Measurements from ENCODE around the gene SETX. TPM values are rescaled to one million over a fixed set of nuclear protein-coding genes. Genes with fewer than 3 reads are reported as not detected.

The SETX gene
- polyA plus RNA-seq, 1 experiment: 15.3 TPM

- CTCF ChIA-PET: interaction anchor here (1.1 to 11.0 kb wide), 2 partner anchors 11 to 469 kb away, joined by 3 to 248 read pairs; no protein-coding TSS in a partner anchor
- TF ChIP-seq, protein P1, sequence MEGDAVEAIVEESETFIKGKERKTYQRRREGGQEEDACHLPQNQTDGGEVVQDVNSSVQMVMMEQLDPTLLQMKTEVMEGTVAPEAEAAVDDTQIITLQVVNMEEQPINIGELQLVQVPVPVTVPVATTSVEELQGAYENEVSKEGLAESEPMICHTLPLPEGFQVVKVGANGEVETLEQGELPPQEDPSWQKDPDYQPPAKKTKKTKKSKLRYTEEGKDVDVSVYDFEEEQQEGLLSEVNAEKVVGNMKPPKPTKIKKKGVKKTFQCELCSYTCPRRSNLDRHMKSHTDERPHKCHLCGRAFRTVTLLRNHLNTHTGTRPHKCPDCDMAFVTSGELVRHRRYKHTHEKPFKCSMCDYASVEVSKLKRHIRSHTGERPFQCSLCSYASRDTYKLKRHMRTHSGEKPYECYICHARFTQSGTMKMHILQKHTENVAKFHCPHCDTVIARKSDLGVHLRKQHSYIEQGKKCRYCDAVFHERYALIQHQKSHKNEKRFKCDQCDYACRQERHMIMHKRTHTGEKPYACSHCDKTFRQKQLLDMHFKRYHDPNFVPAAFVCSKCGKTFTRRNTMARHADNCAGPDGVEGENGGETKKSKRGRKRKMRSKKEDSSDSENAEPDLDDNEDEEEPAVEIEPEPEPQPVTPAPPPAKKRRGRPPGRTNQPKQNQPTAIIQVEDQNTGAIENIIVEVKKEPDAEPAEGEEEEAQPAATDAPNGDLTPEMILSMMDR (IDR thresholded peaks at IDR 0.05; ENCODE audit: insufficient read depth, low read depth, low read length): no peak
- no peak for DNase-seq (ENCODE audit: low read depth)
- POLR2A ChIA-PET: no interaction called here
- Histone ChIP-seq H3K4me3 (ENCODE audit: low read depth, low read length) (no peak overlapping the region), H3K27me3 (ENCODE audit: control insufficient read depth, insufficient read depth, low read length) (peaks cover 28% of the 10 kb centered on the region), H3K36me3 (ENCODE audit: control insufficient read depth, insufficient read depth, low read length) (no peaks in the 10 kb centered on the region)
These were observed 123.6 kb downstream of the SETX start for GRCh38 chr9:132231019-132231701.

- TF ChIP-seq, protein P1 (IDR thresholded peaks at IDR 0.05; ENCODE audit: insufficient read depth, low read depth, low read length): no peak
- POLR2A ChIA-PET: no interaction called here
- Histone ChIP-seq H3K27me3 (ENCODE audit: control insufficient read depth, insufficient read depth, low read length) (peaks cover 31% of the 10 kb centered on the region), H3K4me3 (ENCODE audit: low read depth, low read length) (no peak overlapping the region), H3K36me3 (ENCODE audit: control insufficient read depth, insufficient read depth, low read length) (no peaks in the 10 kb centered on the region)
- DNase-seq (ENCODE audit: low read depth): no peak
- CTCF ChIA-PET: interaction anchor here (1.1 kb wide), 1 partner anchor 11 kb away, joined by 3 read pairs; no protein-coding TSS in a partner anchor
These were observed 124.2 kb downstream of the SETX start for GRCh38 chr9:132230605-132231004.

DNA sequence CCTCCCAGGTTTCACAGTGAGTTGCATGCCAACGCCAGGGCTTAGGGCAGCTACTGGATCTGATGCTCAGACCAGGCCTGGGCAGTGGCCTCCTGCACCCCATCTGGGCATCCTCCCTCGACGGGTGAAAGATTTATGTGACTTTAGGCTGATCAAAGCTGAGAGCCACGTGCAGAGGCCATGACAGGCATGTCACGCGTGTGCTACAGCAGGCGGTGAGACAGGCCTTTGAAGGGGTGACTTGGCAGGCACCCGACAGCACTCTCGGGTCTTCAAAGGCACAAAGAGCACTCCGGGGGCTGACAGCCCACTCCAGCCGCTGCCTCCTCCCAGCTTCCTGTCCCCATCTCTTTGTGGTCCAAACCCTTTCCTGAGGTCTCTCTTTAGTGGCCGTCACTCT is 126.7 kb downstream of the SETX start:
- POLR2A ChIA-PET: no interaction called here
- CTCF ChIA-PET: interaction anchor here (0.7 to 1.6 kb wide), 4 partner anchors 9 to 58 kb away, joined by 3 to 10 read pairs (median 5); no protein-coding TSS in a partner anchor
- H3K27me3 ChIP-seq (ENCODE audit: control insufficient read depth, insufficient read depth, low read length): peaks cover 29% of the 10 kb centered on the region
- H3K36me3 ChIP-seq (ENCODE audit: control insufficient read depth, insufficient read depth, low read length): no peaks in the 10 kb centered on the region
- no peak for DNase-seq (ENCODE audit: low read depth)
- TF ChIP-seq, protein P1 (IDR thresholded peaks at IDR 0.05; ENCODE audit: insufficient read depth, low read depth, low read length): no peak
- H3K4me3 ChIP-seq (ENCODE audit: low read depth, low read length): no peak overlapping the region

DNA sequence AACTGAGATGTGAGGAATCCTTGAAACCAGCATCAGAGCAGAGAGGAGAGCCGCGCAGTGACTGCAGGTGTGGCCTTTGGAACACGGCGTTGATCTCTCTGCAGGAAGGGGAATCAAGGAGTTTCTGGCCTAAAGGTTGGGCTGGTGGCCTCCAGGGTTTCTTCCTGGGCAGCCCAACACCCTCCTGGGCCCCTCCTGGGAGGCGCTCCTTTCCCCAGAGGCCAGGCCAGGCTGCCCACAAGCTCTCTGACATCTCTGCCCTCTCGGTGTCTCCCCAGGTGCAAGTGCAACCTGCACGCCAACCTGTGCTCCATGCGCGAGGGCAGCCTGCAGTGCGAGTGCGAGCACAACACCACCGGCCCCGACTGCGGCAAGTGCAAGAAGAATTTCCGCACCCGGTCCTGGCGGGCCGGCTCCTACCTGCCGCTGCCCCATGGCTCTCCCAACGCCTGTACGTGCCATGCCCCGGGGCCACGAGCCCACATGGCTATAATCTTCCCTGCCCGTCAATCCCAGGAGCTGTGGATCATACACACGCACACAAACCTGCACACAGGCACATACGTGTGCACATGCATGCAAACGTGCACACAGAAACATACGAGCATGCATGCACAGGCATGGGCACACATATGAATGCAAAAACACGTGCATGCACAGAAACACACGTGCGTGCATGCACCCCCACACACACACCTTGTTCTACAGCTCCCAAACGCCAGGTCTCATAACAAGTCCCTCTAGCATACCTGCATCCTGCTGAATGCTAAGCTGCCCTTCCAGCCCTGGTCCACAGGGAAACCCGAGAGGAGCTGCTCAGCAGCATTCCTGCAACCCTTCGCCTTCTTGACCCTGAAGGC is 128.0 kb downstream of the SETX start:
- ChIA-PET CTCF (interaction anchor here (1.6 kb wide), 2 partner anchors 10 to 57 kb away, joined by 6 to 10 read pairs; no protein-coding TSS in a partner anchor), POLR2A (no interaction called here)
- no peak for DNase-seq (ENCODE audit: low read depth)

More for the DNA sequence above, 128.0 kb downstream of the SETX start:
- TF ChIP-seq, protein P1 (IDR thresholded peaks at IDR 0.05; ENCODE audit: insufficient read depth, low read depth, low read length): no peak
- Histone ChIP-seq H3K27me3 (ENCODE audit: control insufficient read depth, insufficient read depth, low read length) (peaks cover 31% of the 10 kb centered on the region), H3K36me3 (ENCODE audit: control insufficient read depth, insufficient read depth, low read length) (no peaks in the 10 kb centered on the region), H3K4me3 (ENCODE audit: low read depth, low read length) (no peak overlapping the region)
